Endothelial cell (in vitro differentiated cells): ENCODE results near the gene LTB4R. TPM values are rescaled to one million over a fixed set of nuclear protein-coding genes. Genes with fewer than 3 reads are reported as not detected.

ENCODE experiments used
- DNase-seq: peaks from one replicate; pipeline ENCODE4 v3.0.0; 2021; ENCODE audit warnings: low spot score
- H3K27ac Mint-ChIP-seq: one replicate; pipeline ENCODE4 v1.8.0; 2021; ENCODE audit warnings: mixed read lengths, inconsistent platforms; ENCODE audit not compliant: unreplicated experiment
- H3K27me3 Mint-ChIP-seq: one replicate; pipeline ENCODE4 v1.8.0; 2021; ENCODE audit warnings: mild to moderate bottlenecking, moderate library complexity, mixed read lengths, inconsistent platforms; ENCODE audit not compliant: unreplicated experiment
- H3K36me3 Mint-ChIP-seq: one replicate; pipeline ENCODE4 v1.8.0; 2021; ENCODE audit warnings: mild to moderate bottlenecking, low read depth, mixed read lengths, inconsistent platforms; ENCODE audit not compliant: unreplicated experiment
- H3K4me1 Mint-ChIP-seq: one replicate; pipeline ENCODE4 v1.8.0; 2021; ENCODE audit warnings: mild to moderate bottlenecking, mixed read lengths, inconsistent platforms; ENCODE audit not compliant: unreplicated experiment
- H3K4me3 Mint-ChIP-seq: one replicate; pipeline ENCODE4 v1.8.0; 2021; ENCODE audit warnings: mild to moderate bottlenecking, mixed read lengths, inconsistent platforms; ENCODE audit not compliant: unreplicated experiment
- H3K9me3 Mint-ChIP-seq: one replicate; pipeline ENCODE4 v1.8.0; 2021; ENCODE audit warnings: mixed read lengths, inconsistent platforms; ENCODE audit not compliant: unreplicated experiment
- total RNA-seq: library from RNA; stranded (reverse); fragmentation: NEBNext Ultra II Directional; extraction: Animal tissue kit (Norgen Biotek cat#: 25700); gene quantifications from one replicate; pipeline ENCODE4 v1.2.1, GENCODE V29; 2021; ENCODE audit not compliant: unreplicated experiment
- TF ChIP-seq, protein P1 (sequence below): fragments of 200-600 bp; sonication (generic); IDR thresholded peaks from one replicate; pipeline ENCODE4 v1.5.0; 2021; ENCODE audit warnings: antibody characterized with exemption; ENCODE audit not compliant: unreplicated experiment

Gene LTB4R
- total RNA-seq, 1 donor from 2014 or later: 9.5 TPM

DNA sequence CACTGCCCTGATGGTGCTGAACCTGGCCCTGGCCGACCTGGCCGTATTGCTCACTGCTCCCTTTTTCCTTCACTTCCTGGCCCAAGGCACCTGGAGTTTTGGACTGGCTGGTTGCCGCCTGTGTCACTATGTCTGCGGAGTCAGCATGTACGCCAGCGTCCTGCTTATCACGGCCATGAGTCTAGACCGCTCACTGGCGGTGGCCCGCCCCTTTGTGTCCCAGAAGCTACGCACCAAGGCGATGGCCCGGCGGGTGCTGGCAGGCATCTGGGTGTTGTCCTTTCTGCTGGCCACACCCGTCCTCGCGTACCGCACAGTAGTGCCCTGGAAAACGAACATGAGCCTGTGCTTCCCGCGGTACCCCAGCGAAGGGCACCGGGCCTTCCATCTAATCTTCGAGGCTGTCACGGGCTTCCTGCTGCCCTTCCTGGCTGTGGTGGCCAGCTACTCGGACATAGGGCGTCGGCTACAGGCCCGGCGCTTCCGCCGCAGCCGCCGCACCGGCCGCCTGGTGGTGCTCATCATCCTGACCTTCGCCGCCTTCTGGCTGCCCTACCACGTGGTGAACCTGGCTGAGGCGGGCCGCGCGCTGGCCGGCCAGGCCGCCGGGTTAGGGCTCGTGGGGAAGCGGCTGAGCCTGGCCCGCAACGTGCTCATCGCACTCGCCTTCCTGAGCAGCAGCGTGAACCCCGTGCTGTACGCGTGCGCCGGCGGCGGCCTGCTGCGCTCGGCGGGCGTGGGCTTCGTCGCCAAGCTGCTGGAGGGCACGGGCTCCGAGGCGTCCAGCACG lies 4.7 kb downstream of the LTB4R start:
- Mint-ChIP-seq H3K4me3 (peak overlapping the region; percentile 10), H3K36me3 (peaks cover 36% of the 10 kb centered on the region), H3K27me3 (peaks cover 30% of the 10 kb centered on the region), H3K27ac (no peak overlapping the region), H3K4me1 (peaks cover 45% of the 10 kb centered on the region), H3K9me3 (no peaks in the 10 kb centered on the region)
- TF ChIP-seq, protein P1, sequence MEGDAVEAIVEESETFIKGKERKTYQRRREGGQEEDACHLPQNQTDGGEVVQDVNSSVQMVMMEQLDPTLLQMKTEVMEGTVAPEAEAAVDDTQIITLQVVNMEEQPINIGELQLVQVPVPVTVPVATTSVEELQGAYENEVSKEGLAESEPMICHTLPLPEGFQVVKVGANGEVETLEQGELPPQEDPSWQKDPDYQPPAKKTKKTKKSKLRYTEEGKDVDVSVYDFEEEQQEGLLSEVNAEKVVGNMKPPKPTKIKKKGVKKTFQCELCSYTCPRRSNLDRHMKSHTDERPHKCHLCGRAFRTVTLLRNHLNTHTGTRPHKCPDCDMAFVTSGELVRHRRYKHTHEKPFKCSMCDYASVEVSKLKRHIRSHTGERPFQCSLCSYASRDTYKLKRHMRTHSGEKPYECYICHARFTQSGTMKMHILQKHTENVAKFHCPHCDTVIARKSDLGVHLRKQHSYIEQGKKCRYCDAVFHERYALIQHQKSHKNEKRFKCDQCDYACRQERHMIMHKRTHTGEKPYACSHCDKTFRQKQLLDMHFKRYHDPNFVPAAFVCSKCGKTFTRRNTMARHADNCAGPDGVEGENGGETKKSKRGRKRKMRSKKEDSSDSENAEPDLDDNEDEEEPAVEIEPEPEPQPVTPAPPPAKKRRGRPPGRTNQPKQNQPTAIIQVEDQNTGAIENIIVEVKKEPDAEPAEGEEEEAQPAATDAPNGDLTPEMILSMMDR: no peak
- DNase-seq: no peak

DNA sequence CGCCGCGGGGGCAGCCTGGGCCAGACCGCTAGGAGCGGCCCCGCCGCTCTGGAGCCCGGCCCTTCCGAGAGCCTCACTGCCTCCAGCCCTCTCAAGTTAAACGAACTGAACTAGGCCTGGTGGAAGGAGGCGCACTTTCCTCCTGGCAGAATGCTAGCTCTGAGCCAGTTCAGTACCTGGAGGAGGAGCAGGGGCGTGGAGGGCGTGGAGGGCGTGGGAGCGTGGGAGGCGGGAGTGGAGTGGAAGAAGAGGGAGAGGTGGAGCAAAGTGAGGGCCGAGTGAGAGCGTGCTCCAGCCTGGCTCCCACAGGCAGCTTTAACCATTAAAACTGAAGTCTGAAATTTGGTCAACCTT lies 5.3 kb downstream of the LTB4R start:
- H3K27ac Mint-ChIP-seq: no peak overlapping the region
- TF ChIP-seq, protein P1: no peak
- H3K4me1 Mint-ChIP-seq: peaks cover 45% of the 10 kb centered on the region
- H3K9me3 Mint-ChIP-seq: no peaks in the 10 kb centered on the region
- no peak overlapping the region for H3K4me3 Mint-ChIP-seq
- peaks cover 37% of the 10 kb centered on the region for H3K36me3 Mint-ChIP-seq
- no peak for DNase-seq
- peaks cover 30% of the 10 kb centered on the region for H3K27me3 Mint-ChIP-seq

DNA sequence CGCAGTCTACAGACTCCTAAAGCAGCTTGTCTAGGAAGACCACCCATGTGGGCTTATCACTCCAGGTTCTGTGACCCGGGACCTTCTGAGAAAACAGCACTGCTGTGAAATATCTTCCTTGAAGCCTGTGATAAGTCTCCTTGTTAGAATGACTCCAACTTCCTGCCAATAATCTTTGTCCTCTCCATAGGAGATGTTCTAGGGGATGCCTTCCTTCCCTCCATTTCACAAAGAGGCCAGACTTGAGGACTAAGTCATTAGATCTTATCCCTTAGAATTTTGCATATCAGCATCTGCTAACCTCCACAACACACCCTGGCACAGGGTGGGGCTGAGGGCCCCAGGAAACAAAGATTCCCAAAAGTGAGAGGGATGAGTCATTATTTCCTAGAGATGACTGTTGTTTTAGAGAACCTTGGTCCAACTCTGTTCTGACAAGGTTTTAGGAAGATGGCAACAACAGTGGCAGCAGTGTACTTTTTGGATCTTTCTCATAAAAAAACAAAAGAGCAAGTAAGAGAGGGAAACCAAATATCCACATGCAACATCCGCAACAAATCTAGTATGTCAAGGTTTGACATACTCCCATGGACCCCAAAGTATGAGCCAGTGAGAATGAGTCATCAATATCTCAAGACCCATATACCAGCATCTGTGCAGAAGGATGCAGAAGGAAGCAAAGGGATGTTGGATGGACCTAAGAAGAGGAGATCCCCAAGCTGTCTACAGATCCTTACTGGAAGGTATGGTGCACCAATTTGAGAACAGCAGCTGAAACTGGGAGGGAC lies 6.0 kb downstream of the LTB4R start:
- Mint-ChIP-seq H3K27ac (no peak overlapping the region), H3K9me3 (no peaks in the 10 kb centered on the region), H3K27me3 (peaks cover 26% of the 10 kb centered on the region), H3K4me1 (peaks cover 38% of the 10 kb centered on the region), H3K4me3 (peak overlapping the region; percentile 61), H3K36me3 (peaks cover 45% of the 10 kb centered on the region)
- DNase-seq: no peak
- TF ChIP-seq, protein P1: no peak

DNA sequence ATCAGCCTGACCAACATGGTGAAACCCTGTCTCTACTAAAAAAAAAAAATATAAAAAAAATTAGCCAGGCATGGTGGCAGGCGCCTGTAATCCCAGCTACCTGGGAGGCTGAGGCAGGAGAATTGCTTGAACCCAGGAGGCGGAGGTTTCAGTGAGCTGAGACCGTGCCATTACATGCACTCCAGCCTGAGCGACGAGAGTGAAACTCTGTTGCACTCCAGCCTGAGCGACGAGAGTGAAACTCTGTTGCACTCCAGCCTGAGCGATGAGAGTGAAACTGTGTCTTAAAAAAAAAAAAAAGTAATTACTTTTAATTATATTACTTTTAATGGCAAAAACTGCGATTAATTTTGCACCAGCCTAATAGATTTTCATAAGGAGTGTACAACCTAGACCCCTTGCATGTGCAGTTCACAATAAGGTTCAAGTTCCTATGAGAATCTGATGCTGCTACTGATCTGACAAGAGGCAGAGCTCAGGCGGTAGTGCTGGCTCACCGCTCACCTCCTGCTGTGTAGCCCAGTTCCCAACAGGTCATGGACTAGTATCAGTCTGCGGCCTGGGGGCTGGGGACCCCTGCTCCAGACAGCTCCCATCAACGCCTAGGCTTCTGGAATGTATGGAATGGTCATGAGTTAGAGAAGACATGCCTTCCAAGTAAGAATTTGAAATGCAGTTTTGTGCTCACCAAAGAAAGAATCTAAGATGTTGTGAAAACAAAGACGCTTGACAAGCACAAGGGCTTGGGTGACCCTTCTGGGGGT lies 10.1 kb downstream of the LTB4R start:
- Mint-ChIP-seq H3K9me3 (no peaks in the 10 kb centered on the region), H3K27ac (no peak overlapping the region), H3K36me3 (peaks cover 62% of the 10 kb centered on the region), H3K4me3 (no peak overlapping the region), H3K4me1 (peaks cover 6% of the 10 kb centered on the region), H3K27me3 (peaks cover 21% of the 10 kb centered on the region)
- DNase-seq: no peak
- TF ChIP-seq, protein P1: no peak
